Naive thymus-derived CD8-positive, alpha-beta T cell (primary cell): Measurements from ENCODE around the gene SUMF1. TPM values are rescaled to one million over a fixed set of nuclear protein-coding genes. Genes with fewer than 3 reads are reported as not detected.

Source experiments
- ATAC-seq, 2 donors: fragments of 150-1000 bp; cut with Tn5 transposase in 1 of 2; sonication (Bioruptor Pico), chemical (Tn5 transposase) in 1 of 2; 1 replicate in 1 of 2; 2 replicates in 1 of 2; pipeline ENCODE4 v1.10.0; 2021; ENCODE audit warnings: mild to moderate bottlenecking in 2 of 2, moderate library complexity in 2 of 2
- POLR2A ChIA-PET: fragments of 350-600 bp; sonication (Branson Sonifier 250); formaldehyde crosslinking; loops from one replicate; lab custom pipeline; 2021; ENCODE audit warnings: antibody characterized with exemption; lab: Charles Lee
- DNase-seq, 10 donors: peaks; one replicate each; pipeline versions ENCODE4 v3.0.0 to v3.0.0-alpha.2; 2020 to 2022
- H3K27ac Mint-ChIP-seq, 10 donors: one replicate each; pipeline ENCODE4 v1.8.0; 2020 to 2022; ENCODE audit warnings: mild to moderate bottlenecking in 10 of 10, mixed read lengths in 10 of 10, moderate library complexity in 4 of 10, inconsistent platforms in 1 of 10
- H3K27me3 Mint-ChIP-seq, 5 donors: one replicate each; pipeline ENCODE4 v1.8.0; 2021 to 2022; ENCODE audit warnings: mixed read lengths in 5 of 5
- H3K36me3 Mint-ChIP-seq, 3 donors: one replicate each; pipeline ENCODE4 v1.8.0; 2020 to 2022; ENCODE audit warnings: mixed read lengths in 3 of 3, mild to moderate bottlenecking in 2 of 3, inconsistent platforms in 1 of 3
- H3K4me1 Mint-ChIP-seq, 4 donors: one replicate each; pipeline ENCODE4 v1.8.0; 2021 to 2022; ENCODE audit warnings: mixed read lengths in 4 of 4
- H3K4me3 Mint-ChIP-seq, 10 donors: one replicate each; pipeline ENCODE4 v1.8.0; 2020 to 2022; ENCODE audit warnings: mild to moderate bottlenecking in 10 of 10, mixed read lengths in 10 of 10, moderate library complexity in 6 of 10, inconsistent platforms in 1 of 10
- H3K9me3 Mint-ChIP-seq, 9 donors: one replicate each; pipeline ENCODE4 v1.8.0; 2020 to 2022; ENCODE audit warnings: mixed read lengths in 9 of 9, mild to moderate bottlenecking in 3 of 9, inconsistent platforms in 1 of 9, moderate library complexity in 1 of 9
- polyA plus RNA-seq, 3 donors: library from polyadenylated mRNA; unstranded; fragments of 300-500 nt; fragmentation: Illumina TruSeq; gene quantifications; one replicate each; pipeline ENCODE4 v1.2.3, GENCODE V29; 2021
- total RNA-seq, 8 experiments: library from RNA in 2 of 8; stranded (reverse) in 2 of 8; gene quantifications; one replicate each; pipeline ENCODE4 v1.2.3 and lab custom pipeline; 2021 to 2026

The SUMF1 gene
- total RNA-seq (10 to 100 TPM; 13.7 to 14.2 TPM), polyA plus RNA-seq (10 to 100 TPM; 23.4 to 36.4 (median 30.6) TPM), total RNA-seq (lab: John Stamatoyannopoulos, UW) (14.3 to 32.0 (median 24.2) reads per million in 6 experiments)

- peaks cover 0 to 3% (median 0%) of the 10 kb centered on the region in 3 donors for H3K36me3 Mint-ChIP-seq
- H3K27me3 Mint-ChIP-seq, result peaks cover 0 to 4% (median 0%) of the 10 kb centered on the region in 5 donors
- H3K9me3 Mint-ChIP-seq, result no peaks in the 10 kb centered on the region
- H3K27ac Mint-ChIP-seq, result peak within 1 kb of the TSS; percentile 80 to 96 (median 94)
- H3K4me3 Mint-ChIP-seq, result peak within 1 kb of the TSS; percentile 84 to 94 (median 92)
- peaks cover 9 to 24% (median 17%) of the 10 kb centered on the region in 4 donors for H3K4me1 Mint-ChIP-seq
- POLR2A ChIA-PET, result interaction anchor here (0.7 to 2.9 kb wide), 5 partner anchors 27 to 668 kb away, joined by 3 to 59 read pairs (median 5); partner anchors contain the start of genes ITPR1 and LRRN1
- ATAC-seq (peak; percentile 98), DNase-seq (peak; percentile 56 to 86 (median 70))
Observed at GRCh38 chr3:4466741-4467521, at the start of gene SUMF1. Gene SUMF1 (minus strand): TSS chr3:4467269. CDS start chr3:4467245, 24 bp downstream.

GRCh38 chr3:4515916-4516579 lies 49.0 kb upstream of the SUMF1 start:
- ATAC-seq (no peak), DNase-seq (no peak)
- POLR2A ChIA-PET, result interaction anchor here (1.0 to 4.8 kb wide), 3 partner anchors 9 to 22 kb away, joined by 3 to 87 read pairs (median 4); partner anchors contain the start of gene ITPR1
- H3K9me3 Mint-ChIP-seq, result no peaks in the 10 kb centered on the region
- peaks cover 34 to 85% (median 64%) of the 10 kb centered on the region in 4 donors for H3K4me1 Mint-ChIP-seq
- no peak overlapping the region for H3K4me3 Mint-ChIP-seq
- H3K36me3 Mint-ChIP-seq, result peaks cover 0 to 4% (median 3%) of the 10 kb centered on the region in 3 donors
- H3K27me3 Mint-ChIP-seq, result no peaks in the 10 kb centered on the region
- peak overlapping the region in 5 of 10 donors; percentile 22 to 74 (median 53) for H3K27ac Mint-ChIP-seq

- H3K36me3 Mint-ChIP-seq, result peaks cover 0 to 6% (median 2%) of the 10 kb centered on the region in 3 donors
- H3K4me3 Mint-ChIP-seq, result no peak overlapping the region
- peaks cover 39 to 86% (median 75%) of the 10 kb centered on the region in 4 donors for H3K4me1 Mint-ChIP-seq
- no peak for ATAC-seq
- H3K9me3 Mint-ChIP-seq, result no peaks in the 10 kb centered on the region
- peak overlapping the region in 4 of 10 donors; percentile 2 to 66 (median 28) for H3K27ac Mint-ChIP-seq
- no peak for DNase-seq
- no peaks in the 10 kb centered on the region for H3K27me3 Mint-ChIP-seq
- POLR2A ChIA-PET, result interaction anchor here (1.0 to 1.8 kb wide), 2 partner anchors 8 to 20 kb away, joined by 3 to 4 read pairs; no protein-coding TSS in a partner anchor
Observed at GRCh38 chr3:4514916-4515315, 47.8 kb upstream of the SUMF1 start.

GRCh38 chr3:4514321-4514720 lies 47.3 kb upstream of the SUMF1 start:
- DNase-seq (no peak), ATAC-seq (no peak)
- H3K27me3 Mint-ChIP-seq, result no peaks in the 10 kb centered on the region
- peaks cover 38 to 86% (median 73%) of the 10 kb centered on the region in 4 donors for H3K4me1 Mint-ChIP-seq
- H3K27ac Mint-ChIP-seq, result peak overlapping the region in 3 of 10 donors; percentile 25 to 66 (median 45)
- no peak overlapping the region for H3K4me3 Mint-ChIP-seq
- peaks cover 0 to 7% (median 3%) of the 10 kb centered on the region in 3 donors for H3K36me3 Mint-ChIP-seq
- POLR2A ChIA-PET, result interaction anchor here (1.8 kb wide), 2 partner anchors 19 to 21 kb away, joined by 4 to 12 read pairs; partner anchors contain the start of gene ITPR1
- no peaks in the 10 kb centered on the region for H3K9me3 Mint-ChIP-seq

- H3K36me3 Mint-ChIP-seq, result peaks cover 0 to 16% (median 5%) of the 10 kb centered on the region in 3 donors
- no peak overlapping the region for H3K4me3 Mint-ChIP-seq
- H3K4me1 Mint-ChIP-seq, result peaks cover 39 to 85% (median 63%) of the 10 kb centered on the region in 4 donors
- ATAC-seq (peak; percentile 58 to 87), DNase-seq (peak in 3 of 10 donors; percentile 14 to 31 (median 22))
- POLR2A ChIA-PET, result interaction anchor here (1.8 kb wide), 1 partner anchor 20 kb away, joined by 12 read pairs; the partner anchor contains the start of gene ITPR1
- H3K9me3 Mint-ChIP-seq, result no peaks in the 10 kb centered on the region
- H3K27ac Mint-ChIP-seq, result peak overlapping the region in 8 of 10 donors; percentile 25 to 82 (median 54)
- H3K27me3 Mint-ChIP-seq, result no peaks in the 10 kb centered on the region
Observed at GRCh38 chr3:4512895-4513616, 46.0 kb upstream of the SUMF1 start.

- H3K27ac Mint-ChIP-seq, result peak overlapping the region in 9 of 10 donors; percentile 27 to 82 (median 61)
- H3K36me3 Mint-ChIP-seq, result peaks cover 0 to 16% (median 5%) of the 10 kb centered on the region in 3 donors
- ATAC-seq (no peak), DNase-seq (no peak)
- POLR2A ChIA-PET, result interaction anchor here (1.8 kb wide), 1 partner anchor 18 kb away, joined by 6 read pairs; the partner anchor contains the start of gene ITPR1
- H3K27me3 Mint-ChIP-seq, result no peaks in the 10 kb centered on the region
- H3K4me3 Mint-ChIP-seq, result peak overlapping the region in 2 of 10 donors; percentile 10 to 15
- H3K4me1 Mint-ChIP-seq, result peaks cover 37 to 86% (median 61%) of the 10 kb centered on the region in 4 donors
- no peaks in the 10 kb centered on the region for H3K9me3 Mint-ChIP-seq
Observed at GRCh38 chr3:4511491-4512262, 44.6 kb upstream of the SUMF1 start.

GRCh38 chr3:4509983-4510755 lies 43.1 kb upstream of the SUMF1 start:
- Mint-ChIP-seq H3K27ac (peak overlapping the region in 6 of 10 donors; percentile 25 to 79 (median 58)), H3K27me3 (no peaks in the 10 kb centered on the region), H3K4me3 (no peak overlapping the region), H3K4me1 (peaks cover 39 to 90% (median 70%) of the 10 kb centered on the region in 4 donors), H3K9me3 (no peaks in the 10 kb centered on the region), H3K36me3 (peaks cover 0 to 13% (median 5%) of the 10 kb centered on the region in 3 donors)
- DNase-seq (no peak), ATAC-seq (no peak)
- POLR2A ChIA-PET, result interaction anchor here (1.8 to 2.9 kb wide), 3 partner anchors 9 to 17 kb away, joined by 6 to 11 read pairs (median 6); partner anchors contain the start of gene ITPR1

- peak overlapping the region in 2 of 10 donors; percentile 39 to 45 for H3K27ac Mint-ChIP-seq
- ATAC-seq (no peak), DNase-seq (no peak)
- no peaks in the 10 kb centered on the region for H3K9me3 Mint-ChIP-seq
- POLR2A ChIA-PET, result interaction anchor here (2.0 to 2.9 kb wide), 2 partner anchors 10 to 15 kb away, joined by 6 to 11 read pairs; partner anchors contain the start of gene ITPR1
- H3K4me1 Mint-ChIP-seq, result peaks cover 45 to 93% (median 77%) of the 10 kb centered on the region in 4 donors
- peaks cover 0 to 13% (median 5%) of the 10 kb centered on the region in 3 donors for H3K36me3 Mint-ChIP-seq
- no peaks in the 10 kb centered on the region for H3K27me3 Mint-ChIP-seq
- no peak overlapping the region for H3K4me3 Mint-ChIP-seq
Observed at GRCh38 chr3:4509043-4509442, 42.0 kb upstream of the SUMF1 start.

GRCh38 chr3:4508048-4508981 lies 41.2 kb upstream of the SUMF1 start:
- POLR2A ChIA-PET, result interaction anchor here (1.2 to 2.9 kb wide), 3 partner anchors 10 to 15 kb away, joined by 3 to 11 read pairs (median 6); partner anchors contain the start of gene ITPR1
- Mint-ChIP-seq H3K27me3 (no peaks in the 10 kb centered on the region), H3K4me1 (peaks cover 47 to 96% (median 80%) of the 10 kb centered on the region in 4 donors), H3K27ac (peak overlapping the region in 4 of 10 donors; percentile 17 to 58 (median 38)), H3K36me3 (peaks cover 0 to 13% (median 6%) of the 10 kb centered on the region in 3 donors), H3K9me3 (no peaks in the 10 kb centered on the region), H3K4me3 (peak overlapping the region in 1 of 10 donors; percentile 50)
- no peak for ATAC-seq
- no peak for DNase-seq
